Testis (tissue), 2 donors: ENCODE data around the gene CACNA1C.

Source experiments
- POLR2A ChIP-seq: fragments of 450-650 bp; IDR thresholded peaks from one replicate; pipeline ENCODE4 v1.6.1; 2017; ENCODE audit warnings: antibody characterized with exemption, mild to moderate bottlenecking, moderate library complexity
- TF ChIP-seq, protein P1 (sequence below), 3 experiments: fragments of 450-650 bp in 2 of 3; fragments of 200-600 bp in 1 of 3; sonication (generic) in 1 of 3; IDR thresholded peaks; one replicate each; pipeline ENCODE4 v1.5.1; 2016 to 2019; ENCODE audit warnings: antibody characterized with exemption in 3 of 3, mild to moderate bottlenecking in 2 of 3, moderate library complexity in 1 of 3

GRCh38 chr12:2312770-2313169 lies 260.0 kb downstream of the CACNA1C start:
- no peak for TF ChIP-seq POLR2A
- TF ChIP-seq, protein P1, sequence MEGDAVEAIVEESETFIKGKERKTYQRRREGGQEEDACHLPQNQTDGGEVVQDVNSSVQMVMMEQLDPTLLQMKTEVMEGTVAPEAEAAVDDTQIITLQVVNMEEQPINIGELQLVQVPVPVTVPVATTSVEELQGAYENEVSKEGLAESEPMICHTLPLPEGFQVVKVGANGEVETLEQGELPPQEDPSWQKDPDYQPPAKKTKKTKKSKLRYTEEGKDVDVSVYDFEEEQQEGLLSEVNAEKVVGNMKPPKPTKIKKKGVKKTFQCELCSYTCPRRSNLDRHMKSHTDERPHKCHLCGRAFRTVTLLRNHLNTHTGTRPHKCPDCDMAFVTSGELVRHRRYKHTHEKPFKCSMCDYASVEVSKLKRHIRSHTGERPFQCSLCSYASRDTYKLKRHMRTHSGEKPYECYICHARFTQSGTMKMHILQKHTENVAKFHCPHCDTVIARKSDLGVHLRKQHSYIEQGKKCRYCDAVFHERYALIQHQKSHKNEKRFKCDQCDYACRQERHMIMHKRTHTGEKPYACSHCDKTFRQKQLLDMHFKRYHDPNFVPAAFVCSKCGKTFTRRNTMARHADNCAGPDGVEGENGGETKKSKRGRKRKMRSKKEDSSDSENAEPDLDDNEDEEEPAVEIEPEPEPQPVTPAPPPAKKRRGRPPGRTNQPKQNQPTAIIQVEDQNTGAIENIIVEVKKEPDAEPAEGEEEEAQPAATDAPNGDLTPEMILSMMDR (IDR thresholded peaks at IDR 0.05): no peak
